Activated CD4-positive, alpha-beta T cell treated with anti-CD3 and anti-CD28 coated beads for 36 hours (primary cell): Measurements from ENCODE around the gene KDR. TPM values are rescaled to one million over a fixed set of nuclear protein-coding genes. Genes with fewer than 3 reads are reported as not detected.

Experiments
- ATAC-seq: fragments of 200-7000 bp; cut with Tn5 transposase; one replicate; pipeline ENCODE4 v1.10.0; 2021; ENCODE audit warnings: mild to moderate bottlenecking, moderate library complexity
- CTCF ChIA-PET: fragments of 350-600 bp; sonication (Branson Sonifier 250); formaldehyde crosslinking; loops from one replicate; lab custom pipeline; 2021; ENCODE audit warnings: antibody characterized with exemption; lab: Charles Lee
- POLR2A ChIA-PET: fragments of 350-600 bp; sonication (Branson Sonifier 250); formaldehyde crosslinking; loops from one replicate; lab custom pipeline; 2021; ENCODE audit warnings: antibody characterized with exemption, inconsistent platforms; lab: Charles Lee
- DNase-seq: peaks from one replicate; pipeline ENCODE4 v3.0.0-alpha.2; 2020
- H3K27ac Mint-ChIP-seq: one replicate; pipeline ENCODE4 v1.8.0; 2021; ENCODE audit warnings: mixed read lengths
- H3K27me3 Mint-ChIP-seq: one replicate; pipeline ENCODE4 v1.8.0; 2021; ENCODE audit warnings: mixed read lengths
- H3K36me3 Mint-ChIP-seq: one replicate; pipeline ENCODE4 v1.8.0; 2021; ENCODE audit warnings: low read depth, mixed read lengths
- H3K4me1 Mint-ChIP-seq: one replicate; pipeline ENCODE4 v1.8.0; 2021; ENCODE audit warnings: mixed read lengths
- H3K4me3 Mint-ChIP-seq: one replicate; pipeline ENCODE4 v1.8.0; 2021; ENCODE audit warnings: mild to moderate bottlenecking, moderate library complexity, mixed read lengths
- H3K9me3 Mint-ChIP-seq: one replicate; pipeline ENCODE4 v1.8.0; 2021; ENCODE audit warnings: low read depth, mixed read lengths
- intact Hi-C, 2 experiments: fragments of 100-400 bp; cut with DNase I in 1 of 2; cut with micrococcal nuclease in 1 of 2; formaldehyde crosslinking; loops; one replicate each; pipeline versions ENCODE4 v1.14.2 to v1.15.1; 2022 to 2024; cut with DNase I, micrococcal nuclease
- total RNA-seq, 2 experiments: library from RNA; stranded (reverse); gene quantifications; one replicate each; pipeline ENCODE4 v1.2.3, GENCODE V29; 2021

The KDR gene
- total RNA-seq, 2 experiments from 2014 or later = not detected

GRCh38 chr4:55154290-55154880 lies 29.0 kb upstream of the KDR start:
- Mint-ChIP-seq H3K4me1 (no peaks in the 10 kb centered on the region), H3K27me3 (peaks cover 41% of the 10 kb centered on the region), H3K27ac (no peak overlapping the region), H3K36me3 (no peaks in the 10 kb centered on the region), H3K4me3 (no peak overlapping the region), H3K9me3 (no peaks in the 10 kb centered on the region)
- CTCF ChIA-PET = interaction anchor here (0.7 kb wide), 1 partner anchor 88 kb away, joined by 3 read pairs; no protein-coding TSS in a partner anchor
- no peak for ATAC-seq
- DNase-seq = no peak
- intact Hi-C loops = no loop called here
- POLR2A ChIA-PET = no interaction called here

- peaks cover 16% of the 10 kb centered on the region for H3K27me3 Mint-ChIP-seq
- H3K4me3 Mint-ChIP-seq = no peak overlapping the region
- ATAC-seq (no peak), DNase-seq (no peak)
- no peaks in the 10 kb centered on the region for H3K9me3 Mint-ChIP-seq
- no peaks in the 10 kb centered on the region for H3K36me3 Mint-ChIP-seq
- no peak overlapping the region for H3K27ac Mint-ChIP-seq
- intact Hi-C loops = no loop called here
- POLR2A ChIA-PET = no interaction called here
- no peaks in the 10 kb centered on the region for H3K4me1 Mint-ChIP-seq
- CTCF ChIA-PET = no interaction called here
Observed at GRCh38 chr4:55143858-55144257, 18.5 kb upstream of the KDR start.

GRCh38 chr4:55138367-55138766 lies 13.0 kb upstream of the KDR start:
- intact Hi-C loops = no loop called here
- DNase-seq = no peak
- Mint-ChIP-seq H3K9me3 (no peaks in the 10 kb centered on the region), H3K27me3 (peaks cover 16% of the 10 kb centered on the region), H3K36me3 (no peaks in the 10 kb centered on the region), H3K27ac (no peak overlapping the region), H3K4me3 (no peak overlapping the region), H3K4me1 (no peaks in the 10 kb centered on the region)
- ChIA-PET POLR2A (no interaction called here), CTCF (no interaction called here)
- ATAC-seq = no peak

- no peaks in the 10 kb centered on the region for H3K4me1 Mint-ChIP-seq
- POLR2A ChIA-PET = no interaction called here
- no peak for ATAC-seq
Observed at GRCh38 chr4:55136634-55137033, 11.2 kb upstream of the KDR start.

GRCh38 chr4:55133951-55134350 lies 8.6 kb upstream of the KDR start:
- no peaks in the 10 kb centered on the region for H3K9me3 Mint-ChIP-seq
- H3K4me3 Mint-ChIP-seq = no peak overlapping the region
- no peaks in the 10 kb centered on the region for H3K36me3 Mint-ChIP-seq
- H3K27me3 Mint-ChIP-seq = peaks cover 11% of the 10 kb centered on the region
- DNase-seq (no peak), ATAC-seq (no peak)
- no peaks in the 10 kb centered on the region for H3K4me1 Mint-ChIP-seq
- intact Hi-C loops = no loop called here
- ChIA-PET CTCF (no interaction called here), POLR2A (no interaction called here)
- H3K27ac Mint-ChIP-seq = no peak overlapping the region

More at GRCh38 chr4:55136634-55137033, 11.2 kb upstream of the KDR start:
- Mint-ChIP-seq H3K27me3 (peaks cover 14% of the 10 kb centered on the region), H3K36me3 (no peaks in the 10 kb centered on the region), H3K9me3 (no peaks in the 10 kb centered on the region), H3K27ac (no peak overlapping the region), H3K4me3 (no peak overlapping the region)
- intact Hi-C loops = no loop called here
- no peak for DNase-seq
- CTCF ChIA-PET = no interaction called here

- ChIA-PET POLR2A (no interaction called here), CTCF (no interaction called here)
- Mint-ChIP-seq H3K36me3 (no peaks in the 10 kb centered on the region), H3K27me3 (peaks cover 17% of the 10 kb centered on the region), H3K27ac (no peak overlapping the region), H3K4me1 (no peaks in the 10 kb centered on the region), H3K4me3 (no peak overlapping the region), H3K9me3 (no peaks in the 10 kb centered on the region)
- DNase-seq = no peak
- intact Hi-C loops = no loop called here
- no peak for ATAC-seq
Observed at GRCh38 chr4:55132775-55133174, 7.4 kb upstream of the KDR start.

- ChIA-PET POLR2A (no interaction called here), CTCF (no interaction called here)
- intact Hi-C loops = no loop called here
- Mint-ChIP-seq H3K36me3 (no peaks in the 10 kb centered on the region), H3K4me3 (no peak overlapping the region), H3K27ac (no peak overlapping the region), H3K27me3 (peaks cover 39% of the 10 kb centered on the region), H3K9me3 (no peaks in the 10 kb centered on the region), H3K4me1 (peaks cover 5% of the 10 kb centered on the region)
- no peak for DNase-seq
- ATAC-seq = no peak
Observed at GRCh38 chr4:55127521-55127920, 2.1 kb upstream of the KDR start.

GRCh38 chr4:55127053-55127452 lies 1.7 kb upstream of the KDR start:
- DNase-seq (no peak), ATAC-seq (no peak)
- intact Hi-C loops = no loop called here
- Mint-ChIP-seq H3K9me3 (no peaks in the 10 kb centered on the region), H3K4me3 (no peak overlapping the region), H3K27me3 (peaks cover 42% of the 10 kb centered on the region), H3K27ac (no peak overlapping the region), H3K36me3 (no peaks in the 10 kb centered on the region), H3K4me1 (peaks cover 5% of the 10 kb centered on the region)
- ChIA-PET POLR2A (no interaction called here), CTCF (no interaction called here)

- no peaks in the 10 kb centered on the region for H3K9me3 Mint-ChIP-seq
- no peaks in the 10 kb centered on the region for H3K36me3 Mint-ChIP-seq
- no peak for DNase-seq
- ATAC-seq = no peak
- no peak overlapping the region for H3K4me3 Mint-ChIP-seq
- POLR2A ChIA-PET = no interaction called here
- intact Hi-C loops = no loop called here
- H3K27ac Mint-ChIP-seq = no peak overlapping the region
- CTCF ChIA-PET = no interaction called here
- H3K27me3 Mint-ChIP-seq = peaks cover 44% of the 10 kb centered on the region
- peaks cover 5% of the 10 kb centered on the region for H3K4me1 Mint-ChIP-seq
Observed at GRCh38 chr4:55125763-55126541, 557 bp upstream of the KDR start.

GRCh38 chr4:55124322-55125076 lies 896 bp downstream of the KDR start:
- no peak overlapping the region for H3K4me3 Mint-ChIP-seq
- CTCF ChIA-PET = interaction anchor here (1.2 kb wide), 1 partner anchor 198 kb away, joined by 3 read pairs; no protein-coding TSS in a partner anchor
- intact Hi-C loops = no loop called here

GRCh38 chr4:55123791-55124190 lies 1.6 kb downstream of the KDR start:
- H3K4me3 Mint-ChIP-seq = no peak overlapping the region
- ChIA-PET POLR2A (no interaction called here), CTCF (interaction anchor here (1.2 kb wide), 1 partner anchor 198 kb away, joined by 3 read pairs; no protein-coding TSS in a partner anchor)
- DNase-seq (no peak), ATAC-seq (no peak)
- intact Hi-C loops = no loop called here
- H3K9me3 Mint-ChIP-seq = no peaks in the 10 kb centered on the region
- H3K27ac Mint-ChIP-seq = no peak overlapping the region
- peaks cover 43% of the 10 kb centered on the region for H3K27me3 Mint-ChIP-seq
- no peaks in the 10 kb centered on the region for H3K36me3 Mint-ChIP-seq
- peaks cover 5% of the 10 kb centered on the region for H3K4me1 Mint-ChIP-seq

More at GRCh38 chr4:55124322-55125076, 896 bp downstream of the KDR start:
- Mint-ChIP-seq H3K27ac (no peak overlapping the region), H3K36me3 (no peaks in the 10 kb centered on the region), H3K4me1 (peaks cover 5% of the 10 kb centered on the region), H3K9me3 (no peaks in the 10 kb centered on the region), H3K27me3 (peaks cover 44% of the 10 kb centered on the region)
- ATAC-seq = no peak
- POLR2A ChIA-PET = no interaction called here
- no peak for DNase-seq
